NCI-H2227 (cell line): Measurements from ENCODE around the gene OR6C65.

Experiments used
- DNase-seq: peaks from one replicate; lab custom pipeline; 2025; ENCODE audit not compliant: unreplicated experiment; lab: John Stamatoyannopoulos, UW

Gene OR6C65

GRCh38 chr12:55445357-55445756 is 45.0 kb downstream of the OR6C65 start:
- no peak for DNase-seq

- DNase-seq: no peak
These were observed 46.0 kb downstream of the OR6C65 start for GRCh38 chr12:55446326-55446725.

- no peak for DNase-seq
These were observed 48.5 kb downstream of the OR6C65 start for GRCh38 chr12:55448825-55449224.
